NCI-H1092 (cell line): ENCODE measurements around the gene TRABD2B.

Source experiments
- DNase-seq: peaks from one replicate; lab custom pipeline; 2025; lab: John Stamatoyannopoulos, UW

Gene TRABD2B

GRCh38 chr1:47849591-47850261, 147.5 kb downstream of the TRABD2B start:
- DNase-seq: no peak

GRCh38 chr1:47849005-47849521, 148.1 kb downstream of the TRABD2B start:
- no peak for DNase-seq

- no peak for DNase-seq
Observed at GRCh38 chr1:47847763-47848162, 149.4 kb downstream of the TRABD2B start.

GRCh38 chr1:47844558-47844955, 152.6 kb downstream of the TRABD2B start:
- DNase-seq: no peak

- no peak for DNase-seq
Observed at GRCh38 chr1:47843781-47844557, 153.2 kb downstream of the TRABD2B start.

- DNase-seq: no peak
Observed at GRCh38 chr1:47843059-47843458, 154.1 kb downstream of the TRABD2B start.

GRCh38 chr1:47842228-47842919, 154.8 kb downstream of the TRABD2B start:
- no peak for DNase-seq

- no peak for DNase-seq
Observed at GRCh38 chr1:47841356-47841755, 155.8 kb downstream of the TRABD2B start.

- no peak for DNase-seq
Observed at GRCh38 chr1:47840393-47841190, 156.6 kb downstream of the TRABD2B start.

GRCh38 chr1:47839433-47839760, 157.8 kb downstream of the TRABD2B start:
- DNase-seq: no peak

GRCh38 chr1:47838562-47839432, 158.4 kb downstream of the TRABD2B start:
- DNase-seq: no peak

GRCh38 chr1:47837866-47838561, 159.2 kb downstream of the TRABD2B start:
- no peak for DNase-seq

GRCh38 chr1:47837056-47837830, 159.9 kb downstream of the TRABD2B start:
- no peak for DNase-seq

GRCh38 chr1:47835409-47835808, 161.8 kb downstream of the TRABD2B start:
- no peak for DNase-seq

GRCh38 chr1:47834326-47834725, 162.9 kb downstream of the TRABD2B start:
- no peak for DNase-seq

- no peak for DNase-seq
Observed at GRCh38 chr1:47830641-47831333, 166.4 kb downstream of the TRABD2B start.

GRCh38 chr1:47830021-47830420, 167.2 kb downstream of the TRABD2B start:
- no peak for DNase-seq

GRCh38 chr1:47828978-47829377, 168.2 kb downstream of the TRABD2B start:
- DNase-seq: no peak

GRCh38 chr1:47827109-47827508, 170.1 kb downstream of the TRABD2B start:
- DNase-seq: no peak
